ELR (cell line): ENCODE measurements around the gene S100A16.
A peak's percentile ranks its signal among the peaks of the same experiment; 100 is the strongest.
"Not testable (repeated sequence)": the region's sequence is repeated elsewhere in the genome, so short reads cannot be mapped to it uniquely, and the experiment has no call there.

Source experiments
- DNase-seq: peaks from one replicate; pipeline ENCODE4 v3.0.0-alpha.2; 2015; ENCODE audit warnings: low read depth

S100A16 gene

GRCh38 chr1:153615406-153615805, 2.5 kb upstream of the S100A16 start:
- DNase-seq, result no peak

- no peak for DNase-seq
These were observed 2.0 kb upstream of the S100A16 start for GRCh38 chr1:153614906-153615305.

GRCh38 chr1:153614189-153614900, 1.4 kb upstream of the S100A16 start:
- DNase-seq, result no peak

- no peak for DNase-seq
These were observed 469 bp upstream of the S100A16 start for GRCh38 chr1:153613406-153613805.

DNA sequence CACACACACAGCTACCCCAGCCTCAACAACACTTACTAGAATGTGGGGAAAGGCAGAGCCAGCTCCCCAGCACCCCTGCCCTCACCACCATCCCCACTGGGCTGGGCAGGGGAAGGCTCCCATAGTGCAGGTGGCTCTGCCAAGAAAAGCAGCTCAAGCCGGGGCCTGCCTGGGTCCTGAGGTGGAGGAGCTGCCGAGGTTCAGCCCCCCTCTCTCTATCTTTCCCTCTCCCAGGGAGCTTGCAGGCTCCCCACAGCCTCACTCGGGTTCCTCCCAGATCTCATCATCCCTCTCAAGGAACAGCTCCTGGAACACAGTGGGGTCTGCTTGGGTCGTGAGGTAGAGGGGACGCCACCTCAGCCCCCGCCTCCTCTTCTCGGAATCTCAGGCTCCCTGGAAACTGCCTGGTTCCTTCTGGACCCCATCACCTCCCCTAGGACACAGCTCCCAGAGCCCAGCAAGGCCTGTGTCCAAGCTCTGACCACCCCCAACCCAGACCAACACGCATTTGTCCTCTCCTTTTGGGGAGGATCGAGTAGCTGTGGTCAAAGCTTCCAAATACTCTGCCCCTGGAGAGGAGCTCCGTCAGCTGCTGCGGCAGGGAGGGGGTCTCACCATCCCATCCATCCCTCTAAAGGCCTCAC, 704 bp downstream of the S100A16 start:
- DNase-seq, result peak; percentile 31

DNA sequence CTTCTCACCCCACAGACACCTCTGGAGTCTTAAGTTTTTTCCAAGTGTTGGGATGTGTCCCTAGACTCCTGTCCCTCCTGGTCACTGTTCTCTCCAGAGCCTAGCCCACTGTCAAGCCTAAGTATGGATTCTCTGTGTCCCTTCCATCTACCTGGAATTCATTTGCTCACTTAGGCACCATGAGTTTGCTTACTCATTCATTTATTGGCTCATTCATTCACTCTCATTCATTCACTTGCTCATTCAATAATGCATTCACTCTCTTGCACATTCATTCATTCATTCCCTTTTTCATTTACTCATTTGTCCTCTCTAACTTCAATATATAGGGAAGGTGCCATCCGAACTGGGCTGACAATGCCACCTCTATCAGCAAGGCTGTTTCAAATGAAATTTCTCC, 1.6 kb downstream of the S100A16 start:
- DNase-seq, result peak; percentile 46

DNA sequence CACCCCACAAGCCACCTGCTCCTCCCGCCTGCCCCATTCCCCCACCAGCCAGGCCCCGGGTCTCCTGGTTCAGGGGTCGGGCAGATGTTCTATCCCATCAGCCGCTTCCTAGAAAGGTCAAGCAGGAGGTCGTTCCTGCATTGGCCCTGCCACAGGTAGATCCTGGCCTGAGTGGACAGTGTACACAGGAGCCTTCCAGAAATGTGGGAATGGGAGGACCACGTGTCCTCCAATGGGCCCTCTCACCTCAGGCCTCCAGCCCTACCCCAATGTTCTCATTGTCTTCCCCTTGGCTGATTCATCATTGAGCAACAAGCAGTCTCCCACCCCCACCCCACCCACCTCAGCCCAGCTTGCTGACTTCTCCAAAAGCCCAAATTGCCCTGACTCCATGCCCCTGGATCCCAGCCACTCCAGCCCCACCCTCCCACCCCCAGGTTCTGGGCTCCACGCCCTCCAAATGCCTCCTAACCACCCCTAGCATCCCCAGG, 2.1 kb downstream of the S100A16 start:
- DNase-seq, result peak; percentile 71

GRCh38 chr1:153610334-153610733, 2.6 kb downstream of the S100A16 start:
- DNase-seq, result peak; percentile 92

DNA sequence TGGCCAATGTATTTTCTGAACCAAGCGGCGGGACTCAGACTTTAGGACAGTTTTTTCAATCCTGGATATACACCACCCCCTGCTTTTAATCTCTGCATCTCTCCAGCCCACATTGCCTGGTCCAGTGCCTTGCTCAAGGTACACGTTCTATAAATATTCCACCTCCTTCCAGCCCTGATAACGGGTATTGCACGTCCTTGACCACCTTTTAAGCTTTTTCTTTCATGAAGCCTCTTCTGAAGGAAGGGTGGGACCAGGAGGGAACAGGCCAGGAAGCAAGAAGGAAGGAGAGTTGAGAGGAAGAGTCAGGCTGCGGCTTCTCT, 3.4 kb downstream of the S100A16 start:
- DNase-seq, result no peak

GRCh38 chr1:153608742-153609584, 4.0 kb downstream of the S100A16 start:
- peak; percentile 100 for DNase-seq

DNA sequence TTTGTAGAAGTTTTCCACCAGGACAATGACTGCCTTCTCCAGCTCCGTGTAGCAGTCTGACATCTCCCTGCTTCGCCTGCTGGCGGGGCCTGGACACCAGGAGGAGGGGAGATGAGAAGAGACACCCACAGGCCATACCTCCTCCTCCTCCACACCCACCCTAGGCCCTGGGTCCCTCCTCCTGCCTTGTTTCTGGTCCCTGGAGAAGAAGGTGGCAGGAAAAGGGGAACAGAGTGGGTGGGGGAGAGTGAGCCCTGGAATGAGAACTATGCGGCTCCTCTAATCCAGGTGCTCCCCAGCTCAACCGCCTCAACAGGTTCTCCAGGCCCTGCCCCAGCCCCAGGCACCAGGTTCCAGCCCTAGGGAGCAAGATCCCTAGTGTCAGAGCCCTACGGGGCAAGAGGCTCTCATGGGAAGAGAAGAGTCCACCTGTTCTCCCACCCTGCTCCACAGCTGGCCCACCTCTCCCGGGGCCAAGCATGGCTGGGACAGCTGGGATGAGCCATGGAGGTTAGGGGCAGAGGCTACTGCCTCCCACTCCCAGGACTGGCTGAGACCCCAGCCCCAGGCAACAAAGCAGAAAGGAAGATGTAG, 4.8 kb downstream of the S100A16 start:
- peak; percentile 27 for DNase-seq

GRCh38 chr1:153607381-153607780, 5.6 kb downstream of the S100A16 start:
- DNase-seq, result no peak

DNA sequence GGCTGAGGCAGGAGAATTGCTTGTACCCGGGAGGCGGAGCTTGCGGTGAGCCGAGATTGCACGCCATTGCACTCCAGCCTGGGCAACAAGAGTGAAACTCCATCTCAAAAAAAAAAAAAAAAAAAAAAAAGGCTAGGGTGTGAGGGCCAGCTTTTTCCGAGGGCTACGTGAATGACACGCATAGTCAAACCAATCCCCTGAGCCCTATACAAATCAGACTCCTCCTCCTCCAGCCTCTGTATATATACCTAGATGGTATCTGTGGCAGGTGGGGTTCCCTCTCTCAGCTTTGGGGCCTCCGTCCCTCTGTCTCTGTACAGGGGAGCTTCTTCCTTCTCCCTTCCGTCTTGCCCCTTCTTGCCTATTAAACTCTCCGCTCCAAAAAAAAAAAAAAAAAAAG, 6.7 kb downstream of the S100A16 start:
- no peak for DNase-seq

DNA sequence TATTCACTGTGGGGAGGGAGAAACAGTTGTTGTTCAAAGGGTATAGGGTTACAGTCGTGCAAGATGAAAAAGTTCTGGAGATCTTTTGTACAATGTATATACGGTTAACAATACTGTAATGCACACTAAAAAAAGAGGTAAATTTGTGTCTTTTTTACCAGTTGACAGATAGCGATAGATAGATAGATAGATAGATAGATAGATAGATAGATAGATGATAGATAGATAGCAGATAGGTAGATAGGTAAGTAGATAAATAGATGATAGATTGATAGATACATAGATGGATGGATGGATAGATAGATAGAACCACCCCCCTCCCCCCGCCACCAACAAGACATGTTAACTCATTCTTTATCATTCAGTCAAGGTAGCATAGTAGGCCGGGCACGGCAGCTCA, 10.2 kb downstream of the S100A16 start:
- no peak for DNase-seq

DNA sequence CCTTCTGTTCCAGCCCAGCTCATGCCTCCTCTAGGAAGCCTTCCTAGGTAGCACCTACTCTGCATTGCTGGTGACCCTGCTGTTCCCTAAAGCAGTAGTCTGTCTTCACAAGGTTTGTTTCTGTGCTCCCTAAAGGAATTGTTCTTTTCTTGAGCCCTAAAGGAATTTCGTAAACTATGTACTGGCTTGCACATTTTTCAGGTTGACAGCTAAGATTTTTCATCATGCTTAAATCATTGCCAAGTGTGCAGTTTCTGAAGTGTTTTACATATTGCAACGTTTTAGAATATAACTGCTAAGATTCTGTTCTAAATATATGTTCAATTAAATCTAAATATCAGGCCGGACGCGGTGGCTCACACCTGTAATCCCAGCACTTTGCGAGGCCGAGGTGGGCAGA, 13.1 kb downstream of the S100A16 start:
- DNase-seq, result no peak

DNA sequence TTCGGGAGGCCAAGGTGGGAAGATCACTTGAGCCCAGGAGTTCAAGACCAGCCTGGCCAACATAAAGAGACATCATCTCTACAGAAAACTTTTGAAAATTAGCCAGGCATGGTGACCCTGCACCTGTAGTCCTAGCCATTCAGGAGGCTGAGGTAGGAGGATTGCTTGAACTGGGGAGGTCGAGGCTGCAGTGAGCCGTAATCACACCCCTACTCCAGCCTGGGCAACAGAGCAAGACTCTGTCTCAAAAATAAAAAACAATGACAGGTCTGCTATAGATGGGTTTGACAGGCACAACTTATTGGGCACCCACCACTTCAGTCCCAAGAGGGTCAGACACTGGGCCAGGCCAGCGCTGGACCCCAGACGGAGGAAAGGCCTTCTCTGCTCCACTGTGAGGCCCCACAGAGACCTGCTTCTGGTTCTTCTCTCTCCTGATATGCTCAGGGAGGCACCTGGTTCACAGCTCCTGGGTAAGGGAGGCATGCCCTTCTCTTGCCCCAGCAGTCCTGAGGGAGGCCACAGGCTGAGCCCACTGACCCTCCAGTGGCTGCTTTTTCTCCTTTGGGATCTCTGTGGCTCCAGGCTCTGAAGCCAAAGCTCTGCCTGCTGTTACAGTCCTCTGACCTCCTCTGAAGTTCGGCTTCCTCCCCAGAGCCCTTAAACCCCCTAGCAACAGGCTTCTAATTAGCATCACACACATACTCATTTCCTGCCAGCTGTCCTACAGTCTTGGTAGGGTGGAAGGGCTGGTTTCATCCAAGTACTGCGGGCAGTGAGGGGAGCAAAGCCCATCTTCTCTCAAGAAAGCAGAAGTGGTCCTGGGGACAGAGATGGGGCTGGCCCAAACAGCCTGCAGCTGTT, 14.4 kb downstream of the S100A16 start:
- DNase-seq, result peak; percentile 89

- DNase-seq, result peak; percentile 96
These were observed 15.7 kb downstream of the S100A16 start for GRCh38 chr1:153597206-153597605.

- no peak for DNase-seq
These were observed 20.2 kb downstream of the S100A16 start for GRCh38 chr1:153592748-153593147.

DNA sequence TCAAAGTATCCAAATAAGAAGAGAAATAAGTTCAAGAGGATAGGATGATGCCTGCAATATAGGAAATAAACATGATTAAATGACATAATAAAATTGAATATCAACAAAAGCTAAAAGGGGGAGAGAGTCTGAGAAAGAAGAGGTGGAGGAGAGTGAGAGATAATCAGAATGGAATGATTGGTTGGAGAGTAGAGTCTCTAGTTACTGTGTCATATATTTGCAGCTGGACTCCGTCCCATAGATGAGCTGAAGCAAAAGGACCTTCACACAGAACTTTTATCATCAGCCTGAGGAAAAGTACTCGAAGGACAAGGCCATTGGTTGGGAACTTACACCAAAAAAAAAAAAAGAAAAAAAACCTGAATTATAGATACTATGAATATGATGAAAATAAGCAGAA, 24.5 kb downstream of the S100A16 start:
- no peak for DNase-seq

DNA sequence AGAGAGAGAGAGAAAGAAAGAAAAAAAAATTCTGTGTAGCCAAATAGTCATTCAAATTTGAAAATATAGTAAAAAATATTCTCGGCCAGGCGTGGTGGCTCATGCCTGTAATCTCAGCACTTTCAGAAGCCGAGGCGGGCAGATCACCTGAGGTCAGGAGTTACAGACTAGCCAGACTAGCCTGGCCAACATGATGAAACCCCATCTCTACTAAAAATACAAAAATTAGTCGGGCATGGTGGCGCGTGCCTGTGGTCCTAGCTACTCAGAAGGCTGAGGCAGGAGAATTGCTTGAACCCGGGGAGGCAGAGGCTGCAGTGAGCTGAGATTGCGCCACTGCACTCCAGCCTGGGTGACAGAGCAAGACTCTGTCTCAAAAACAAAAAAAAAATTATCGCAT, 24.9 kb downstream of the S100A16 start:
- not testable (repeated sequence) for DNase-seq

DNA sequence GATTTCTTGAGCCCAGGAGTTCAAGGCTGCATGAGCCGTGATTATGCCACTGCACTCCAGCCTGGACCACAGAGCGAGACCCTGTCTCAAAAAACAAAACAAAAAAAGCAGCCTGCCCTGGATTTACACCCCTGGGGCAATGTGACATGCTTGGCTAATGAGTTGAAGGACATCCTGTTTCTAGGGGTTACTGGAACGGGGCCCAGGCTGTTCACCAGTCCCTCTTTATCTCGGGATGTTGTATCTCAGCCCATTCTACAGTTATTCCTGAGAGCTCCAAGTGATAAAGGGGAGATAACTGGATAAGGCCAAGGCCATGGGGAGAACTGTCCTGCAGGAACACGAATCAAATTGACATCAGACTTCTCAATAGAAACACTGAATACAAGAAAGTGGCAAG, 25.6 kb downstream of the S100A16 start:
- DNase-seq, result peak; percentile 71

DNA sequence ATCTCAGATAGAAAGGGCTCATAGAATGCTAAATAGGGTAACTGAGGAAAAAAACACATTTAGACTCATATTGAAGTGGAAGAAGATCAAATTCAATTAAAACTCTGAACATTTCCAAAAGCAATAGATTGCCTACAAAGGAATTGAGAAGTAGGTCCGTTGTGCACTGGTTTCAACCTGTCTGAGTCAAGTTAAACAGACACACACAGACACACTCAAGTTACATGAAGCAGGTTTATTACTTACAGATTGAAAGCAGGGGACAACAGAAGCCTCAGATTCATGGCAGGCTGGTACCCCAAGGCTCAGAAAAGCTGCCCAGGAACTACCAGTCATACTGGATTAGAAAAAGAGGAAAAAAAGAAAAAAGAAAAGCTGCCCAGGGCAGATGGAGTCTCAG, 26.6 kb downstream of the S100A16 start:
- no peak for DNase-seq
